GM23338 (cell line): Measurements from ENCODE around the gene KCNAB3. TPM values are rescaled to one million over a fixed set of nuclear protein-coding genes. Genes with fewer than 3 reads are reported as not detected.
A peak's percentile ranks its signal among the peaks of the same experiment; 100 is the strongest.

Source experiments
- ATAC-seq: fragments of 200-7000 bp; cut with Tn5 transposase; 3 replicates; pipeline ENCODE4 v1.9.1; 2020
- DNase-seq: peaks from one replicate; pipeline ENCODE4 v3.0.0-alpha.2; 2015; ENCODE audit warnings: low spot score
- H2AFZ ChIP-seq: fragments of 200-600 bp; sonication (generic); 2 replicates; pipeline ENCODE4 v1.8.0; 2016; ENCODE audit warnings: antibody characterized with exemption, mild to moderate bottlenecking, moderate library complexity
- H3F3A ChIP-seq: fragments of 200-600 bp; sonication (generic); replicated peaks from 2 replicates; pipeline ENCODE4 v1.8.0; 2017; ENCODE audit warnings: antibody characterized with exemption, mixed run types, low read depth
- H3K27ac ChIP-seq: fragments of 200-600 bp; sonication (generic); 2 replicates; pipeline ENCODE4 v1.6.1; 2016; ENCODE audit warnings: low read depth
- H3K27me3 ChIP-seq: fragments of 200-600 bp; sonication (generic); 2 replicates; pipeline ENCODE4 v1.8.0; 2016; ENCODE audit warnings: mild to moderate bottlenecking, mixed run types, moderate library complexity; ENCODE audit not compliant: insufficient read depth
- H3K36me3 ChIP-seq: fragments of 200-600 bp; sonication (generic); 2 replicates; pipeline ENCODE4 v1.8.0; 2016; ENCODE audit warnings: mild to moderate bottlenecking; ENCODE audit not compliant: insufficient read depth
- H3K4me1 ChIP-seq: fragments of 200-600 bp; sonication (generic); 2 replicates; pipeline ENCODE4 v1.8.0; 2016; ENCODE audit warnings: mild to moderate bottlenecking, moderate library complexity; ENCODE audit not compliant: insufficient read depth
- H3K4me2 ChIP-seq: fragments of 200-600 bp; sonication (generic); 2 replicates; pipeline ENCODE4 v1.7.1; 2017; ENCODE audit warnings: mixed run types
- H3K4me3 ChIP-seq: fragments of 200-600 bp; sonication (generic); 2 replicates; pipeline ENCODE4 v1.6.1; 2016; ENCODE audit warnings: mixed run types
- H3K79me2 ChIP-seq: fragments of 200-600 bp; sonication (generic); replicated peaks from 2 replicates; pipeline ENCODE4 v1.8.0; 2017; ENCODE audit warnings: mild to moderate bottlenecking; ENCODE audit not compliant: insufficient read depth
- H3K9me2 ChIP-seq: fragments of 200-600 bp; sonication (generic); 2 replicates; pipeline ENCODE4 v1.8.0; 2017; ENCODE audit not compliant: insufficient read depth
- H4K20me1 ChIP-seq: fragments of 200-600 bp; sonication (generic); replicated peaks from 2 replicates; pipeline ENCODE4 v1.8.0; 2017; ENCODE audit warnings: mild to moderate bottlenecking; ENCODE audit not compliant: insufficient read depth
- H3K27ac Mint-ChIP-seq: 2 replicates; pipeline ENCODE4 v1.8.0; 2020; ENCODE audit warnings: inconsistent platforms, mild to moderate bottlenecking, moderate library complexity, mixed read lengths
- H3K27me3 Mint-ChIP-seq: 3 replicates; pipeline ENCODE4 v1.8.0; 2022; ENCODE audit warnings: low read depth, mild to moderate bottlenecking, moderate library complexity, mixed read lengths, inconsistent platforms; ENCODE audit not compliant: insufficient read depth, poor library complexity
- H3K36me3 Mint-ChIP-seq: 3 replicates; pipeline ENCODE4 v1.8.0; 2021; ENCODE audit warnings: low read depth, mild to moderate bottlenecking, inconsistent platforms, moderate library complexity, mixed read lengths
- H3K4me1 Mint-ChIP-seq: 3 replicates; pipeline ENCODE4 v1.8.0; 2020; ENCODE audit warnings: mild to moderate bottlenecking, inconsistent platforms, mixed read lengths
- H3K4me3 Mint-ChIP-seq: 3 replicates; pipeline ENCODE4 v1.8.0; 2021; ENCODE audit warnings: moderate library complexity, mild to moderate bottlenecking, inconsistent platforms, mixed read lengths
- H3K9me3 Mint-ChIP-seq: 3 replicates; pipeline ENCODE4 v1.8.0; 2020; ENCODE audit warnings: moderate library complexity, mild to moderate bottlenecking, inconsistent platforms, mixed read lengths
- CREB1 ChIP-seq: fragments of 250-450 bp; sonication (Bioruptor Pico); IDR thresholded peaks from 2 replicates; pipeline ENCODE4 v1.5.0; 2020; ENCODE audit warnings: low read depth, mild to moderate bottlenecking, moderate library complexity
- CTCF ChIP-seq, 2 experiments: fragments of 200-600 bp in 1 of 2; sonication (generic) in 1 of 2; conservative IDR thresholded peaks; 2 replicates each; pipeline versions ENCODE4 v1.5.1 to v1.6.1; 2016 to 2017; ENCODE audit warnings: antibody characterized with exemption in 2 of 2, low read depth in 2 of 2, mild to moderate bottlenecking in 2 of 2, moderate library complexity in 1 of 2
- ETS1 ChIP-seq: IDR thresholded peaks from 2 replicates; pipeline ENCODE4 v1.6.1; 2016; ENCODE audit warnings: antibody characterized with exemption
- EZH2 ChIP-seq: fragments of 200-600 bp; sonication (generic); IDR thresholded peaks from one replicate; pipeline ENCODE4 v1.8.0; 2017; ENCODE audit warnings: antibody characterized with exemption, mild to moderate bottlenecking, low read depth; ENCODE audit not compliant: unreplicated experiment
- EZH2phosphoT487 ChIP-seq: fragments of 200-600 bp; sonication (generic); IDR thresholded peaks from one replicate; pipeline ENCODE4 v1.8.1; 2018; ENCODE audit warnings: antibody characterized with exemption; ENCODE audit not compliant: unreplicated experiment
- POLR2AphosphoS5 ChIP-seq: IDR thresholded peaks from 2 replicates; pipeline ENCODE4 v1.6.1; 2016; ENCODE audit warnings: antibody characterized with exemption, low read depth
- STAT1 ChIP-seq: IDR thresholded peaks from one replicate; pipeline ENCODE4 v1.6.1; 2016; ENCODE audit warnings: antibody characterized with exemption; ENCODE audit not compliant: unreplicated experiment
- ZNF114 ChIP-seq: fragments of 250-450 bp; sonication (Bioruptor Pico); IDR thresholded peaks from 2 replicates; pipeline ENCODE4 v1.5.0; 2020; ENCODE audit warnings: mild to moderate bottlenecking, moderate library complexity
- ZNF331 ChIP-seq: fragments of 250-450 bp; sonication (Bioruptor Pico); IDR thresholded peaks from 2 replicates; pipeline ENCODE4 v1.5.0; 2020; ENCODE audit warnings: low read depth, mild to moderate bottlenecking, moderate library complexity
- polyA plus RNA-seq: library from polyadenylated mRNA; unstranded; fragments of >200 nt; fragmentation: Nextera tagmentation; extraction: Ambion mirVana; gene quantifications from 2 replicates; pipeline ENCODE4 v1.2.1, GENCODE V29; 2016
- total RNA-seq: library from RNA; depleted of rRNA; stranded (reverse); fragments of >200 nt; shearing (Covaris generic); gene quantifications from 2 replicates; pipeline ENCODE4 v1.2.3, GENCODE V29; 2014
- TF ChIP-seq, protein P1 (sequence below): IDR thresholded peaks from one replicate; pipeline ENCODE4 v1.6.1; 2018; ENCODE audit warnings: antibody characterized with exemption; ENCODE audit not compliant: unreplicated experiment

KCNAB3 gene
- total and polyA plus RNA-seq, 2 experiments from 2014 or later = 0.45 to 1.0 TPM

GRCh38 chr17:7931709-7932482 lies 2.2 kb upstream of the KCNAB3 start, which contains the start of the genes CNTROB and TRAPPC1:
TSS of gene CNTROB (plus strand) at chr17:7932206. CDS start at chr17:7933080, 874 bp downstream.
TSS of gene TRAPPC1 (minus strand) at chr17:7931946. CDS start at chr17:7931829, 117 bp downstream.
- H3K27me3 Mint-ChIP-seq = peaks cover 35% of the 10 kb centered on the region
- peak; percentile 98 for DNase-seq
- Histone ChIP-seq H2AFZ (peak within 1 kb of the TSS; percentile 98), H4K20me1 (peaks cover 12% of the 10 kb centered on the region), H3F3A (no peaks in the 10 kb centered on the region), H3K27me3 (peaks cover 34% of the 10 kb centered on the region), H3K4me3 (peak within 1 kb of the TSS; percentile 83), H3K27ac (no peak within 1 kb of the TSS), H3K9me2 (no peaks in the 10 kb centered on the region), H3K79me2 (peaks cover 12% of the 10 kb centered on the region), H3K36me3 (0 out of 2 replicates have a peak, but pooled peaks cover under 1% of the 10 kb centered on the region), H3K4me1 (peaks cover 19% of the 10 kb centered on the region), H3K4me2 (peak within 1 kb of the TSS; percentile 96)
- peaks cover 2% of the 10 kb centered on the region; the same call in 1 of the 3 replicates for H3K9me3 Mint-ChIP-seq
- peak within 1 kb of the TSS; percentile 97 for H3K4me3 Mint-ChIP-seq
- peaks cover 15% of the 10 kb centered on the region for H3K36me3 Mint-ChIP-seq
- H3K4me1 Mint-ChIP-seq = peaks cover 27% of the 10 kb centered on the region
- H3K27ac Mint-ChIP-seq = peak within 1 kb of the TSS; percentile 97
- ATAC-seq = peak; percentile 82
- peak; percentile 84 for TF ChIP-seq POLR2AphosphoS5
- no peak for TF ChIP-seq EZH2phosphoT487
- no peak for TF ChIP-seq STAT1
- TF ChIP-seq CREB1 (CRISPR knock-in tag) = peak; percentile 97
- no peak for TF ChIP-seq CTCF (conservative IDR thresholded peaks at IDR 0.05; ENCODE audit: low read depth in 2 of 2)
- TF ChIP-seq ZNF114 = no peak

DNA sequence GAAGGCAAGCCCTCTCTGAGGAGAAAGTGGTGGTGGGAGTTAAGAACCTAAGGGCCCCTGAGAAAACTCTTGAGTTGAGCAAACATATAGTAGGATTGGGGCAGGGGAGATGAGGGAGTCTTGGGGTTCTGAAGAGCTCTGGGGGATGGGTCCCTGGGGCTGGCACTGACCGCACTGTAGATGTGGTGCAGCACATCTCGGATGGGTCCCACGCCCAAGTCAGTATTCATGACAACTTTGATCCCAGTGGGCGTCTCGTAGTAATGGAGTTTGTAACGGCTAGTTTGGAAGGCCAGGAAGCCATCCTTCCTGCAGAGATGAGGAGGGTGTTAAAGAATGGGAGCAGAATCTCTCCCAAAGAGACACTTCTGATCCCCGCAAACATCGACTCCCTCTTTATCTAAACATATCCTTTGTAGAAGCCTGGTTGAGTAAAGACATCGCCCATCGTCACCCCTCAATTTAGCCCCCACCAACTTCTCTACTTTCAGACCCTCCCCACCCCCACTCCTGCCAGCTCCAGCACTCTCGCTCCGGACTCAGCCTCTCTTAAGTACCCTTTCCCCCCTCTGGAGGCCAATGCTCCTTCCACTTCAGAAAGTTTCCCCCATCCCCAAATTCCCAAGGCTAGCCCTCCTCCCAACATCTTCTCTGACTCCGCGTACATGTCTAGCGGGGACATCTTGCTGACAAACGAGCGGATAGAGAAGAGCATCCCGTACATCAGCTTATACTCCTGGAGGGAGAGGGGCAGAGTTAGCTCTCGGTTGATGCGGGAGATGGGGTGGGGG lies 1.4 kb upstream of the KCNAB3 start:
- DNase-seq = peak; percentile 41
- Histone ChIP-seq H3K4me3 (peak overlapping the region; percentile 83), H2AFZ (peak overlapping the region; percentile 98), H3F3A (no peaks in the 10 kb centered on the region), H3K36me3 (no peaks in the 10 kb centered on the region), H4K20me1 (peaks cover 12% of the 10 kb centered on the region), H3K4me2 (peak overlapping the region; percentile 96), H3K27me3 (peaks cover 42% of the 10 kb centered on the region), H3K9me2 (no peaks in the 10 kb centered on the region), H3K79me2 (peaks cover 12% of the 10 kb centered on the region), H3K4me1 (peaks cover 19% of the 10 kb centered on the region), H3K27ac (no peak overlapping the region)
- Mint-ChIP-seq H3K4me1 (peaks cover 27% of the 10 kb centered on the region), H3K36me3 (peaks cover 6% of the 10 kb centered on the region; the same call in 2 of the 3 replicates), H3K27me3 (peaks cover 43% of the 10 kb centered on the region), H3K9me3 (peaks cover 2% of the 10 kb centered on the region; the same call in 1 of the 3 replicates), H3K4me3 (peak overlapping the region; percentile 97), H3K27ac (no peak overlapping the region)
- ATAC-seq = no peak
- TF ChIP-seq EZH2 = no peak
- no peak for TF ChIP-seq ZNF331 (CRISPR knock-in tag)
- no peak for TF ChIP-seq ETS1
- no peak for TF ChIP-seq POLR2AphosphoS5
- no peak for TF ChIP-seq STAT1
- TF ChIP-seq CREB1 (CRISPR knock-in tag) = no peak
- TF ChIP-seq, protein P1, sequence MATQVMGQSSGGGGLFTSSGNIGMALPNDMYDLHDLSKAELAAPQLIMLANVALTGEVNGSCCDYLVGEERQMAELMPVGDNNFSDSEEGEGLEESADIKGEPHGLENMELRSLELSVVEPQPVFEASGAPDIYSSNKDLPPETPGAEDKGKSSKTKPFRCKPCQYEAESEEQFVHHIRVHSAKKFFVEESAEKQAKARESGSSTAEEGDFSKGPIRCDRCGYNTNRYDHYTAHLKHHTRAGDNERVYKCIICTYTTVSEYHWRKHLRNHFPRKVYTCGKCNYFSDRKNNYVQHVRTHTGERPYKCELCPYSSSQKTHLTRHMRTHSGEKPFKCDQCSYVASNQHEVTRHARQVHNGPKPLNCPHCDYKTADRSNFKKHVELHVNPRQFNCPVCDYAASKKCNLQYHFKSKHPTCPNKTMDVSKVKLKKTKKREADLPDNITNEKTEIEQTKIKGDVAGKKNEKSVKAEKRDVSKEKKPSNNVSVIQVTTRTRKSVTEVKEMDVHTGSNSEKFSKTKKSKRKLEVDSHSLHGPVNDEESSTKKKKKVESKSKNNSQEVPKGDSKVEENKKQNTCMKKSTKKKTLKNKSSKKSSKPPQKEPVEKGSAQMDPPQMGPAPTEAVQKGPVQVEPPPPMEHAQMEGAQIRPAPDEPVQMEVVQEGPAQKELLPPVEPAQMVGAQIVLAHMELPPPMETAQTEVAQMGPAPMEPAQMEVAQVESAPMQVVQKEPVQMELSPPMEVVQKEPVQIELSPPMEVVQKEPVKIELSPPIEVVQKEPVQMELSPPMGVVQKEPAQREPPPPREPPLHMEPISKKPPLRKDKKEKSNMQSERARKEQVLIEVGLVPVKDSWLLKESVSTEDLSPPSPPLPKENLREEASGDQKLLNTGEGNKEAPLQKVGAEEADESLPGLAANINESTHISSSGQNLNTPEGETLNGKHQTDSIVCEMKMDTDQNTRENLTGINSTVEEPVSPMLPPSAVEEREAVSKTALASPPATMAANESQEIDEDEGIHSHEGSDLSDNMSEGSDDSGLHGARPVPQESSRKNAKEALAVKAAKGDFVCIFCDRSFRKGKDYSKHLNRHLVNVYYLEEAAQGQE = no peak
- no peak for TF ChIP-seq ZNF114
